NB4 (cell line): Measurements from ENCODE around the gene IRF2BPL.

ENCODE experiments used
- DNase-seq: peaks from one replicate; pipeline ENCODE4 v3.0.0; 2010; ENCODE audit warnings: low read depth
- H3K4me3 ChIP-seq: one replicate; pipeline ENCODE4 v1.5.1; 2011; ENCODE audit warnings: mild to moderate bottlenecking, low read depth, low read length, moderate library complexity
- CTCF ChIP-seq: IDR thresholded peaks from one replicate; pipeline ENCODE4 v1.5.1; 2012; ENCODE audit warnings: low read depth, low read length
- MYC ChIP-seq: IDR thresholded peaks from 2 replicates; pipeline ENCODE4 v1.6.1; 2011; ENCODE audit warnings: low read depth, low read length
- POLR2A ChIP-seq: IDR thresholded peaks from 2 replicates; pipeline ENCODE4 v1.6.1; 2011; ENCODE audit warnings: mild to moderate bottlenecking; ENCODE audit not compliant: insufficient read length; ENCODE audit errors: extremely low read depth
- TF ChIP-seq, protein P1 (sequence below): IDR thresholded peaks from 2 replicates; pipeline ENCODE4 v1.6.1; 2011; ENCODE audit warnings: low read depth, low read length

Gene IRF2BPL

DNA sequence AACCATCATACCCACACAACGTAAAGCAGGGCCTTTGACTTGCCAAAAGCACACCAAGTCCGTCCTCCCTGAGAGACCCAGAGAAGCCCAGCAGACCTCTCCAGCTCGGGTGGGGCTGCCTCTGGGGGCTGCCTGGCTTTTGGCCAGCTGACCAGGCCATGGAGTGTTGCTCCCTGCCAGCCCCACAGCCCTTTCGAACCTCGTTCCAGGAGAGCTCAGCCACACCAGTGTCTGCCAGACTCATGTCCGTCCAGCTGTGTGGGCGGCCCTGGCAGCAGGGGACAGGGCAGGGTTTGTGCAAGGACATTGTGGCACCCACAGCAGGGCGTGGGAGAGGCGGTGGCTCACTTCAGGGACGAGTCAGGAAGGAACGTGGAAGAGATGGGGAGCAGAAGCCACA, 22.6 kb upstream of the IRF2BPL start:
- no peak overlapping the region for H3K4me3 ChIP-seq
- no peak for DNase-seq
- TF ChIP-seq CTCF (no peak), POLR2A (no peak), MYC (no peak)
- TF ChIP-seq, protein P1, sequence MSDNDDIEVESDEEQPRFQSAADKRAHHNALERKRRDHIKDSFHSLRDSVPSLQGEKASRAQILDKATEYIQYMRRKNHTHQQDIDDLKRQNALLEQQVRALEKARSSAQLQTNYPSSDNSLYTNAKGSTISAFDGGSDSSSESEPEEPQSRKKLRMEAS: no peak

DNA sequence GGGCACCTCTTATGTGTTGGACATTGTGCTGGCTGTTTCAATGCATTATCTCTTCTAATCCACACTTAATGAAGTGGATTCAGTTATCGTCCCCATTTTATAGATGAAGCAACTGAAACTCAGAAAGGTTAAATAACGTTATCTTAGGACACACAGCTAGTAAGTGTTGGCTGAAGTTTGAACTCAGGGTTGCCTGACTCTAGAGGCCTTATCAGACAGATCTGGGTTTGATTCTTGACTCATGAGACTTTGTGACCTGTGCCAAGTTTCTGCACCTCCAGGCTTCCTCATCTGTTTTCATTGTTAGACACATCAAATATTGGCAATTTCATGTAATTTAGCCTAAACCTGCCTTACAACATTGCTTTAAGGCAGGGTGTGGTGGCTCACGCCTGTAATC, 18.2 kb upstream of the IRF2BPL start:
- H3K4me3 ChIP-seq: no peak overlapping the region
- TF ChIP-seq POLR2A (no peak), MYC (no peak), CTCF (no peak)
- TF ChIP-seq, protein P1: no peak
- DNase-seq: no peak

DNA sequence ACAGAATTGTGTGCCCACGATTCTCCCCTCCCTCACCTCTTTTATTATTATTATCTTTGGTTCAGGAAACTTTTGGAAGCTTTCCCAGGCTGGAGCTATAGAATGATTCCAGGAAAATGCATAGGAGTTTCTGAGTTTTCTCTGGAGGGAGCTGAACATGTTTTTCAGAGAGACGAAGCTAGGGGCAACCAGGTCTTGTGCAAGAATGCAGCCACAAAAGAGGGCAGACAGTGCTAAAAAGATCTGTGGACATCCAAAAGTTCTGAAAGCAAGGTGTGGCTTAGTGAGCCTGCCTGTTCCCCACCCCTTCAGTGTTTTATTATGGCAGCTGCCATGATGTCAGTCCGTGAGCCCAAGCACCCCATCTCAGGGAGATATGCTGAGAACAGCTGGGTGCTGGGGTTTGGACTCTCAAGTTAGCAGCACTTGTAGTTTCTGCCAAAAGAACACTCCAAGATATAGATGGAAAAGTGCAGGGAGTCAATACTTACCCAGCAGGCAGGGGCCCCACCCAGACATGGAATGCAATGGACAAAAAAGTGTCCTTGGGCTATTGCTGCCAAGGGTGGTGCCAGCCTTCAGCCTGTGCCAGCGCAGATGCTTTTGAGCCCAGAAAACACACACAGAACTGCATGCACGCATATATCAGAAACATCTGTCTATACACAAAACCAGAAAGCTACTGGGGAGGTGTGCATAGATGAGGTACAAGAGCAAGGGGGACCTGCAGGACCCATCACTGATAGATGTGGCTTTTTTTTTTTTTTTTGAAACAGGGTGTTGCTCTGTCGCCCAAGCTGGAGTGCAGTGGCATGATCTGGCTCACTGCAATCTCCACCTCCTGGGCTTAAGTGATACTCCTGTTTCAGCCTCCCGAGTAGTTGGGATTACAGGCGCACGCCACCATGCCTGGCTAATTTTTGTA, 17.0 kb upstream of the IRF2BPL start:
- TF ChIP-seq POLR2A (no peak), CTCF (no peak), MYC (no peak)
- TF ChIP-seq, protein P1: no peak
- no peak overlapping the region for H3K4me3 ChIP-seq
- DNase-seq: peak; percentile 55

DNA sequence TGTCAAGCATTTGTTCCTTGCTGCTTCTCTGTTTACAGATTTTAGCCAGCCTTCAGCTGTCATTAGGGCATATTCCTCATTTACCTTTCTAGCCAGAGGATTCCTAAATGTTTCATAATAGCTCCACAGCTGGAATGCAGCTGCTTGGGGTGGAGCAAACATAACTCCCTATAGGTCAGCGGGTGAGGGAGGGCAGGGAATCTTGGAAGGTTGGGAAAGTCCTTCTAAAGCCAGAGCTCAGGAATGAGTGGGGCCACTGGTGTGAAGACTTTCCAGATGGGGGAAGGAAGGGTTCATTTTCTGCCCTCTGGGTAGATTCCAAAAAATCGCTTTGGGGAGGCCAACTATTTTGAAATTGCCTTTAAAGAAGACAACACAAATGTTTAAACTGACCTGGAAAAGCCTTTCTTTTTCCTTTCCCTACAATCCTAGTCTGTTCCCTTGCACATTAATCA, 16.3 kb upstream of the IRF2BPL start:
- no peak for DNase-seq
- TF ChIP-seq, protein P1: no peak
- TF ChIP-seq POLR2A (no peak), MYC (no peak), CTCF (no peak)
- no peak overlapping the region for H3K4me3 ChIP-seq

DNA sequence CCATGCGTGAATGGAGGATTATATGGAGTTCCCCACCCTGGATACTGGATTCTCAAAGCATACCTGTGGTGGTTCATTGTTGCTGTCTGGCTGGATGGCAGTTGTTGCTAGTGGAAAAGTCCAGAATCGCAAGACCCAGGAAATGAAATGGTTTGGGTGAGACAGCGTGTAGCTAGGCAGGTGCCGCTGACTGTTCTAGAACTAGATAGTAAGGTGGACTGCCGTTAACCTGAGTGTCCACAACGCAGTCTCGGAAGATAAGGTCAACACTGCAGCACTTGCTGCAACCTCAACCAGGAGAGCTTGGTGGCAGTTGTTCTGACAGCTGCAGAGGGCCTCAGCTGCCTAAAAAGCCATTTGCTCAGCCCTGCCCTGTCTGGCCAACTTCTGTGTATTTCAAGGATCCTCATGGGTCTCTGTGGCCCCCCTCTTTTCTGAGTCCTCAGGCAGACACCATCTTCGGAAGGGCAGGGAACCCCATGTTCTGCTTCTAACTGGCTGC, 15.5 kb upstream of the IRF2BPL start:
- DNase-seq: no peak

More for the DNA sequence above, 15.5 kb upstream of the IRF2BPL start:
- TF ChIP-seq, protein P1: no peak
- TF ChIP-seq CTCF: no peak
- no peak for TF ChIP-seq MYC
- TF ChIP-seq POLR2A: no peak
- H3K4me3 ChIP-seq: no peak overlapping the region
